GM12865 (cell line): ENCODE data around the gene NUP160.
"Not testable (repeated sequence)": the region's sequence is repeated elsewhere in the genome, so short reads cannot be mapped to it uniquely, and the experiment has no call there.

Experiments used
- DNase-seq: peaks from one replicate; pipeline ENCODE4 v3.0.0; 2010; ENCODE audit warnings: low read depth
- H3K4me3 ChIP-seq: 2 replicates; pipeline ENCODE4 v1.5.1; 2011; ENCODE audit warnings: mild to moderate bottlenecking, low read depth, low read length, control low read depth
- CTCF ChIP-seq: IDR thresholded peaks from 2 replicates; pipeline ENCODE4 v1.5.1; 2011; ENCODE audit warnings: low read length, control low read depth, low read depth, inconsistent platforms; ENCODE audit not compliant: insufficient read depth; ENCODE audit errors: missing control alignments

The NUP160 gene

GRCh38 chr11:47768101-47768612 lies 80.0 kb downstream of the NUP160 start:
- peak; percentile 47 for DNase-seq
- TF ChIP-seq CTCF, result no peak
- H3K4me3 ChIP-seq, result peak overlapping the region; percentile 90

- peak; percentile 82 for DNase-seq
- no peak for TF ChIP-seq CTCF
- peak overlapping the region; percentile 75 for H3K4me3 ChIP-seq
These were observed 81.5 kb downstream of the NUP160 start for GRCh38 chr11:47766509-47767227.

- peak overlapping the region; percentile 75 for H3K4me3 ChIP-seq
- DNase-seq, result peak; percentile 27
- no peak for TF ChIP-seq CTCF
These were observed 83.1 kb downstream of the NUP160 start for GRCh38 chr11:47765086-47765485.

- DNase-seq, H3K4me3 ChIP-seq: not testable (repeated sequence)
These were observed 88.9 kb downstream of the NUP160 start for GRCh38 chr11:47759291-47759690.

- DNase-seq, result no peak
- H3K4me3 ChIP-seq, result no peak overlapping the region
- TF ChIP-seq CTCF, result no peak
These were observed 91.9 kb downstream of the NUP160 start for GRCh38 chr11:47756208-47756607.

- no peak overlapping the region for H3K4me3 ChIP-seq
- DNase-seq, result no peak
- no peak for TF ChIP-seq CTCF
These were observed 97.4 kb downstream of the NUP160 start for GRCh38 chr11:47750725-47751124.

GRCh38 chr11:47742494-47742893 lies 105.7 kb downstream of the NUP160 start:
- DNase-seq, result not testable (repeated sequence)

GRCh38 chr11:47737817-47738216 lies 110.3 kb downstream of the NUP160 start:
- not testable (repeated sequence) for DNase-seq, H3K4me3 ChIP-seq

More at GRCh38 chr11:47742494-47742893, 105.7 kb downstream of the NUP160 start:
- H3K4me3 ChIP-seq, result not testable (repeated sequence)

GRCh38 chr11:47732271-47732670 lies 115.9 kb downstream of the NUP160 start:
- no peak for DNase-seq
- no peak for TF ChIP-seq CTCF
- H3K4me3 ChIP-seq, result no peak overlapping the region
